Activated B cell treated with CpG ODN at 0.5 μM for 24 hours (primary cell): ENCODE results near the gene AICDA. TPM values are rescaled to one million over a fixed set of nuclear protein-coding genes. Genes with fewer than 3 reads are reported as not detected.
"Not testable (repeated sequence)": the region's sequence is repeated elsewhere in the genome, so short reads cannot be mapped to it uniquely, and the experiment has no call there.

Experiments used
- ATAC-seq: fragments of 200-7000 bp; cut with Tn5 transposase; one replicate; pipeline ENCODE4 v1.10.0; 2021; ENCODE audit warnings: low read depth, mild to moderate bottlenecking, moderate library complexity
- CTCF ChIA-PET: fragments of 350-600 bp; sonication (Branson Sonifier 250); formaldehyde crosslinking; loops from one replicate; lab custom pipeline; 2021; ENCODE audit warnings: antibody characterized with exemption; lab: Charles Lee
- POLR2A ChIA-PET: fragments of 350-600 bp; sonication (Branson Sonifier 250); formaldehyde crosslinking; loops from one replicate; lab custom pipeline; 2021; ENCODE audit warnings: antibody characterized with exemption; lab: Charles Lee
- DNase-seq: peaks from one replicate; pipeline ENCODE4 v3.0.0; 2022
- H3K27ac Mint-ChIP-seq: one replicate; pipeline ENCODE4 v1.8.0; 2020; ENCODE audit warnings: mixed read lengths
- H3K27me3 Mint-ChIP-seq: one replicate; pipeline ENCODE4 v1.8.0; 2021; ENCODE audit warnings: mixed read lengths
- H3K36me3 Mint-ChIP-seq: one replicate; pipeline ENCODE4 v1.8.0; 2021; ENCODE audit warnings: low read depth, mixed read lengths
- H3K4me1 Mint-ChIP-seq: one replicate; pipeline ENCODE4 v1.8.0; 2021; ENCODE audit warnings: mixed read lengths
- H3K4me3 Mint-ChIP-seq: one replicate; pipeline ENCODE4 v1.8.0; 2020; ENCODE audit warnings: mild to moderate bottlenecking, mixed read lengths
- H3K9me3 Mint-ChIP-seq: one replicate; pipeline ENCODE4 v1.8.0; 2020; ENCODE audit warnings: mixed read lengths
- CTCF ChIP-seq: fragments of 200-600 bp; IDR thresholded peaks from one replicate; pipeline ENCODE4 v1.8.0; 2022; ENCODE audit warnings: antibody characterized with exemption, mild to moderate bottlenecking
- intact Hi-C: fragments of 100-400 bp; cut with micrococcal nuclease; formaldehyde crosslinking; loops from one replicate; pipeline ENCODE4 v1.15.1; 2024
- total RNA-seq: library from RNA; stranded (reverse); gene quantifications from 2 replicates; pipeline ENCODE4 v1.2.3, GENCODE V29; 2022

AICDA gene
- total RNA-seq, 1 donor from 2014 or later = 3.6 TPM

- Mint-ChIP-seq H3K9me3 (no peaks in the 10 kb centered on the region), H3K4me1 (peaks cover 23% of the 10 kb centered on the region), H3K36me3 (no peaks in the 10 kb centered on the region), H3K27me3 (no peaks in the 10 kb centered on the region), H3K4me3 (no peak overlapping the region), H3K27ac (no peak overlapping the region)
- POLR2A ChIA-PET = no interaction called here
- CTCF ChIA-PET = no interaction called here
- intact Hi-C loops = no loop called here
- ATAC-seq = no peak
- no peak for DNase-seq
- no peak for TF ChIP-seq CTCF
Measured at GRCh38 chr12:8615206-8615605, 2.5 kb upstream of the AICDA start.

- intact Hi-C loops, H3K9me3 Mint-ChIP-seq, H3K4me3 Mint-ChIP-seq, H3K36me3 Mint-ChIP-seq, DNase-seq, H3K27ac Mint-ChIP-seq, POLR2A ChIA-PET, ATAC-seq, H3K27me3 Mint-ChIP-seq: not testable (repeated sequence)
- H3K4me1 Mint-ChIP-seq = peaks cover 26% of the 10 kb centered on the region
- CTCF ChIA-PET = interaction anchor here (1.0 kb wide), 1 partner anchor 70 kb away, joined by 4 read pairs; no protein-coding TSS in a partner anchor
Measured at GRCh38 chr12:8613881-8614280, 1.2 kb upstream of the AICDA start.

- CTCF ChIA-PET = interaction anchor here (0.8 to 2.0 kb wide), 6 partner anchors 18 to 295 kb away, joined by 3 to 22 read pairs (median 6); partner anchors contain the start of gene CLEC4E
- POLR2A ChIA-PET = interaction anchor here (0.6 to 1.2 kb wide), 5 partner anchors 18 to 65 kb away, joined by 3 to 8 read pairs (median 7); no protein-coding TSS in a partner anchor
- no peak for TF ChIP-seq CTCF
- H3K9me3 Mint-ChIP-seq = no peaks in the 10 kb centered on the region
- ATAC-seq (peak; percentile 40), DNase-seq (no peak)
- H3K36me3 Mint-ChIP-seq = no peaks in the 10 kb centered on the region
- peak overlapping the region; percentile 78 for H3K4me3 Mint-ChIP-seq
- H3K4me1 Mint-ChIP-seq = peaks cover 29% of the 10 kb centered on the region
- H3K27me3 Mint-ChIP-seq = peaks cover 2% of the 10 kb centered on the region
- H3K27ac Mint-ChIP-seq = no peak overlapping the region
- intact Hi-C loops = loop anchor here (1.0 kb wide), 1 partner anchor 65 kb away; no protein-coding TSS in a partner anchor
Measured at GRCh38 chr12:8609061-8609570, 3.5 kb downstream of the AICDA start.

- Mint-ChIP-seq H3K4me1 (peaks cover 27% of the 10 kb centered on the region), H3K27ac (no peak overlapping the region), H3K36me3 (no peaks in the 10 kb centered on the region), H3K4me3 (no peak overlapping the region), H3K9me3 (no peaks in the 10 kb centered on the region), H3K27me3 (peaks cover 2% of the 10 kb centered on the region)
- DNase-seq = no peak
- no peak for ATAC-seq
- CTCF ChIA-PET = no interaction called here
- intact Hi-C loops = no loop called here
- POLR2A ChIA-PET = no interaction called here
- no peak for TF ChIP-seq CTCF
Measured at GRCh38 chr12:8606890-8607289, 5.8 kb downstream of the AICDA start.

GRCh38 chr12:8605057-8605456 is 7.6 kb downstream of the AICDA start:
- intact Hi-C loops = no loop called here
- CTCF ChIA-PET = no interaction called here
- no peak for TF ChIP-seq CTCF
- Mint-ChIP-seq H3K4me3 (no peak overlapping the region), H3K4me1 (peaks cover 18% of the 10 kb centered on the region), H3K36me3 (no peaks in the 10 kb centered on the region), H3K27ac (no peak overlapping the region), H3K27me3 (peaks cover 5% of the 10 kb centered on the region), H3K9me3 (no peaks in the 10 kb centered on the region)
- POLR2A ChIA-PET = no interaction called here
- ATAC-seq = no peak
- DNase-seq = no peak

- DNase-seq = no peak
- peaks cover 9% of the 10 kb centered on the region for H3K4me1 Mint-ChIP-seq
- H3K27me3 Mint-ChIP-seq = peaks cover 6% of the 10 kb centered on the region
- intact Hi-C loops = no loop called here
- no peak for TF ChIP-seq CTCF
- no peaks in the 10 kb centered on the region for H3K36me3 Mint-ChIP-seq
- no peak overlapping the region for H3K4me3 Mint-ChIP-seq
- no peak for ATAC-seq
- H3K27ac Mint-ChIP-seq = no peak overlapping the region
- POLR2A ChIA-PET = no interaction called here
- CTCF ChIA-PET = no interaction called here
- no peaks in the 10 kb centered on the region for H3K9me3 Mint-ChIP-seq
Measured at GRCh38 chr12:8603856-8604255, 8.8 kb downstream of the AICDA start.
